ENCODE measurements around the gene PRR23B.
"Not testable (repeated sequence)": the region's sequence is repeated elsewhere in the genome, so short reads cannot be mapped to it uniquely, and the experiment has no call there.

Gene PRR23B

DNA sequence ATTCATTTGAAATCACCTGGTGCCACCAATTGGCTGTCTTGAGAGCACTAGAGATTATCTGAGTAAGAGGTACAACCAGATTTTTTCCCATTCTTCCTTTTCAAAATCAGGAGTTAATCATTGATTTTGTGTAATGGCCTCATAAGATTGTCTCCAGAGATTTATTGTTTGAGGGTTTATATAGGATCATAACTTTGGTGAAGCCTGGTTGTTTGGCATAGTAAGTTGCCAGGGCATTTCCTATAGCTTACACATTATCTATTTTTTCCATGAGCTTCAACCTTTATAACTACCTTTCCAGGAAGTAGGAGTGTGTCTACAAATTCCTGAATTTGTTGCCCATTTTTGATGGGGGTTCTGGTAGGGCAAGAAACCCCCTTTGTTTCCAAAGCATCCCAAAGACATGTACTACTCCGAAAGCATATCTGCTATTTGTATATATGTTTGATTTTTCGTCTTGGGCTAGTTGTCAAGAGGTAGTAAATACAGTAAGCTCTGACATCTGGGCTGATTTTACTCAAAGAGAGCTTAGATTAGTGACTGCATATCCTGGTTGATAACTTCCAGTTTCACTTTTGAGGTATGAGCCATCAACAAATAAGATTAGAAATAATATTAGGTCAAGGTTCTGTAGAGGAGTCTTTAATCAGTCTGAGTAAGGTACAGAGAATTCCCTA, 11.7 kb upstream of the PRR23B start:
- no peak for DNase-seq (ENCODE audit: low spot score)
- TF ChIP-seq, protein P1, sequence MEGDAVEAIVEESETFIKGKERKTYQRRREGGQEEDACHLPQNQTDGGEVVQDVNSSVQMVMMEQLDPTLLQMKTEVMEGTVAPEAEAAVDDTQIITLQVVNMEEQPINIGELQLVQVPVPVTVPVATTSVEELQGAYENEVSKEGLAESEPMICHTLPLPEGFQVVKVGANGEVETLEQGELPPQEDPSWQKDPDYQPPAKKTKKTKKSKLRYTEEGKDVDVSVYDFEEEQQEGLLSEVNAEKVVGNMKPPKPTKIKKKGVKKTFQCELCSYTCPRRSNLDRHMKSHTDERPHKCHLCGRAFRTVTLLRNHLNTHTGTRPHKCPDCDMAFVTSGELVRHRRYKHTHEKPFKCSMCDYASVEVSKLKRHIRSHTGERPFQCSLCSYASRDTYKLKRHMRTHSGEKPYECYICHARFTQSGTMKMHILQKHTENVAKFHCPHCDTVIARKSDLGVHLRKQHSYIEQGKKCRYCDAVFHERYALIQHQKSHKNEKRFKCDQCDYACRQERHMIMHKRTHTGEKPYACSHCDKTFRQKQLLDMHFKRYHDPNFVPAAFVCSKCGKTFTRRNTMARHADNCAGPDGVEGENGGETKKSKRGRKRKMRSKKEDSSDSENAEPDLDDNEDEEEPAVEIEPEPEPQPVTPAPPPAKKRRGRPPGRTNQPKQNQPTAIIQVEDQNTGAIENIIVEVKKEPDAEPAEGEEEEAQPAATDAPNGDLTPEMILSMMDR (IDR thresholded peaks at IDR 0.05; ENCODE audit: extremely low read depth, missing control alignments) = no peak

GRCh38 chr3:139030576-139030975, 9.8 kb upstream of the PRR23B start:
- not testable (repeated sequence) for DNase-seq (ENCODE audit: low spot score)

- no peak for DNase-seq (ENCODE audit: low spot score)
Observed at GRCh38 chr3:139024968-139025367, 4.2 kb upstream of the PRR23B start.

DNA sequence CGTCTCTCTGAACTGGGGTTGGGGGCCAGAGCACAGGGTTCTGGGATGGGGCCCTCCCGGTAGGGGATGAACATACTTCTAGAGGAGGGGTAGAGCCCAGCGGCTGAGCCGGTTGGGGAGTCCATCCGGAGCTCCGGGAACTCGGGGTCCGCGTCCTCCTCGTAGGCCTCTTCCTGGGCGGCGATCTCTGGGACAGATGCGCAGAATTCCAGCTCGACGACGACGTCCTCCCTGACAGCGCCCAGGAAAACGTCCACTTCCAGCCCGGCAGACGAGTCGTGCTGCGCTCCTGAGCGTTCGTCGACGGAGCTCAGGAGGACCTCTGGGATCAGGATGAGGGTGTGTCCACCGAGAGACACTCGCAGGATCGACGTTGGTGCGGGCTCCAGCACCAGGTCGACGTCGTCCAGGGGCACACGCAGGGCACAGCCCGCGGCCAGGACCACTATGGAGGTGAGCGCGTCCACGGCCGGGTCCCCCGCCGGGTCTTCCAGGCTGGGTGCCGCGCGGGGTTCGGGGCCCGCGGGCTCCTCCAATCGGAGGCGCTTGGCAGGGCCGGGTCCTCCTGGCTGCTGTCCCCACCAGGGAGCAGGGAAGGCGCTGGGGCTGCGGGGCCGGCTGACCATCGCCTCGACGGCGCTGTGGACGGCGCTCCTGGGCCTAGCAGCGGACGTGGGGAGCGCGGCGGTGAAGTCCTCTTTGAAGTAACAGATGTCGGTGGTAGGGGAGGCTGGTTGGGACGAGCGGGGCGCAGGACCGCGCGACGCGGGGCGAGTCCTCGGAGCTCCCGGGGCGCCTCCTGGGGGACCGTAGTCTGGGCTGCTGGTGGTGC, 474 bp downstream of the PRR23B start:
- TF ChIP-seq, protein P1 (IDR thresholded peaks at IDR 0.05; ENCODE audit: extremely low read depth, missing control alignments) = no peak

More at GRCh38 chr3:139024968-139025367, 4.2 kb upstream of the PRR23B start:
- TF ChIP-seq, protein P1 (IDR thresholded peaks at IDR 0.05; ENCODE audit: extremely low read depth, missing control alignments) = no peak

GRCh38 chr3:139016430-139017048, 4.2 kb downstream of the PRR23B start:
- no peak for DNase-seq (ENCODE audit: low spot score)
- TF ChIP-seq, protein P1 (IDR thresholded peaks at IDR 0.05; ENCODE audit: extremely low read depth, missing control alignments) = no peak

More for the DNA sequence above, 474 bp downstream of the PRR23B start:
- DNase-seq (ENCODE audit: low spot score) = no peak

DNA sequence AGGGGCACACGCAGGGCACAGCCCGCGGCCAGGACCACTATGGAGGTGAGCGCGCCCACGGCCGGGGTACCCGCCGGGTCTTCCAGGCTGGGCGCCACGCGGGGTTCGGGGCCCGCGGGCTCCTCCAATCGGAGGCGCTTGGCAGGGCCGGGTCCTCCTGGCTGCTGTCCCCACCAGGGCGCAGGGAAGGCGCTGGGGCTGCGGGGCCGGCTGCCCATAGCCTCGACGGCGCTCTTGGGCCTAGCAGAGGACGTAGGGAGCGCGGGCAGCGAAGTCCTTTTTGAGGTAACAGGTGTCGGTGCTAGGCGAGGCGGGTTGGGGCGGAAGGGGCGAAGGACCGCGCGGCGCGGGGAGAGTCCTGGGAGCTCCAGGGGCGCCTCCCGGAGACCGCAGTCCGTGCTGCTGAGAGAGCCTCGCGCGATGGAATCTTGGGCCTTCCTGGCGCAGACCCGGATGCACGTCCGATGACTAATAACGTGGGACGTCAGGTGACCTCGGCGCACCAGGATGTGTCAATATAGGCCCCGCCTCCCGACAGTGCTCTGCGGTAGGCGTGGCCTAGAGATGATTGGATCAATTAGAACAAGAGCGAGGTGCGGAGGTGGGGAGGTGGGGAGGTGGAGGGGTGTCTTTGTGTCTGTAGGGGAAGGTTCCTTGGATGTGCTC, 14.5 kb downstream of the PRR23B start, which contains the start of gene PRR23A:
Gene PRR23A (minus strand): TSS at position 218 of the 666 bp plus-strand sequence. CDS start 0 bp downstream, at position 218.
- TF ChIP-seq, protein P1 (IDR thresholded peaks at IDR 0.05; ENCODE audit: extremely low read depth, missing control alignments) = no peak
- no peak for DNase-seq (ENCODE audit: low spot score)

- DNase-seq (ENCODE audit: low spot score) = no peak
- TF ChIP-seq, protein P1 (IDR thresholded peaks at IDR 0.05; ENCODE audit: extremely low read depth, missing control alignments) = no peak
Observed at GRCh38 chr3:139005356-139005993, 15.3 kb downstream of the PRR23B start.
